ENCODE results near the gene NDUFS3. TPM values are rescaled to one million over a fixed set of nuclear protein-coding genes. Genes with fewer than 3 reads are reported as not detected.
"Not testable (repeated sequence)": the region's sequence is repeated elsewhere in the genome, so short reads cannot be mapped to it uniquely, and the experiment has no call there.

NDUFS3 gene
- total RNA-seq (100 to 1,000 TPM; 139 to 144 TPM), total RNA-seq (27.0 to 90.0 (median 38.2) reads per million in 172 experiments)
- 60.1 TPM for polyA plus RNA-seq (2013, experiment 1 of 2)
- polyA plus RNA-seq (2013, experiment 2 of 2) = 65.8 TPM

GRCh38 chr11:47578524-47579494, at the start of gene NDUFS3, which contains the start of gene KBTBD4:
TSS of gene NDUFS3 (plus strand) at chr11:47579074. CDS start at chr11:47579092, 18 bp downstream.
TSS of gene KBTBD4 (minus strand) at chr11:47578970. CDS start at chr11:47578951, 19 bp downstream.
- peak; percentile 81 to 95 (median 85) for DNase-seq
- no peaks in the 10 kb centered on the region for H3K27me3 Mint-ChIP-seq
- ChIA-PET CTCF (interaction anchor here (1.2 to 3.0 kb wide), 2 partner anchors 12 to 26 kb away, joined by 3 to 11 read pairs; partner anchors contain the start of gene CELF1), POLR2A (interaction anchor here (0.8 to 2.2 kb wide), 10 partner anchors 9 to 306 kb away, joined by 3 to 26 read pairs (median 4); partner anchors contain the start of genes CELF1, FNBP4 and PTPMT1)
- no peak for TF ChIP-seq CTCF (IDR thresholded peaks at IDR 0.05)
- H3K4me3 Mint-ChIP-seq = peak within 1 kb of the TSS; percentile 99
- Histone ChIP-seq H3K27me3 (ENCODE audit: control insufficient read depth in 1 of 2, insufficient read depth in 2 of 2, low read length in 2 of 2) (no peaks in the 10 kb centered on the region), H3K27ac (ENCODE audit: low read depth in 1 of 2, low read length in 2 of 2) (peak within 1 kb of the TSS; percentile 76 to 81), H3K36me3 (ENCODE audit: insufficient read depth, low read length) (peaks cover 53% of the 10 kb centered on the region), H3K4me1 (ENCODE audit: insufficient read depth, low read length) (peaks cover 38% of the 10 kb centered on the region), H3K4me3 (ENCODE audit: low read length) (peak within 1 kb of the TSS; percentile 90), H3K9me3 (ENCODE audit: control insufficient read depth in 1 of 2, insufficient read depth in 1 of 2, low read length in 2 of 2) (no peaks in the 10 kb centered on the region)
- H3K9me3 Mint-ChIP-seq = no peaks in the 10 kb centered on the region
- intact Hi-C loops (cut with DNase I, micrococcal nuclease) = loop anchor here (2.0 to 10.0 kb wide), 8 partner anchors 26 to 874 kb away; partner anchors contain the start of genes AGBL2 (in 1 of the 2), ARHGAP1 (in 1 of the 2), CELF1 (in 1 of the 2) and CSTPP1 (in 1 of the 2)
- peaks cover 80% of the 10 kb centered on the region for H3K36me3 Mint-ChIP-seq (ENCODE audit: low read depth)
- peaks cover 41% of the 10 kb centered on the region for H3K4me1 Mint-ChIP-seq (ENCODE audit: low read depth)
- H3K27ac Mint-ChIP-seq = peak within 1 kb of the TSS; percentile 91
- ATAC-seq (ENCODE audit: poor library complexity) = peak; percentile 91

GRCh38 chr11:47529951-47530350, 48.9 kb upstream of the NDUFS3 start:
- peak overlapping the region; percentile 72 for H3K27ac Mint-ChIP-seq
- intact Hi-C loops (cut with DNase I, micrococcal nuclease) = no loop called here
- POLR2A ChIA-PET = no interaction called here
- peaks cover 24% of the 10 kb centered on the region for H3K36me3 ChIP-seq (ENCODE audit: insufficient read depth, low read length)
- no peaks in the 10 kb centered on the region for H3K9me3 Mint-ChIP-seq
- no peaks in the 10 kb centered on the region for H3K9me3 ChIP-seq (ENCODE audit: control insufficient read depth in 1 of 2, insufficient read depth in 1 of 2, low read length in 2 of 2)
- H3K27ac ChIP-seq (ENCODE audit: low read depth in 1 of 2, low read length in 2 of 2) = no peak overlapping the region
- no peaks in the 10 kb centered on the region for H3K27me3 Mint-ChIP-seq
- H3K36me3 Mint-ChIP-seq (ENCODE audit: low read depth) = peaks cover 38% of the 10 kb centered on the region
- no peak overlapping the region for H3K4me3 ChIP-seq (ENCODE audit: low read length)
- ATAC-seq (ENCODE audit: poor library complexity) (no peak), DNase-seq (no peak)
- TF ChIP-seq CTCF (IDR thresholded peaks at IDR 0.05) = no peak
- no peak overlapping the region for H3K4me3 Mint-ChIP-seq
- no peaks in the 10 kb centered on the region for H3K27me3 ChIP-seq (ENCODE audit: control insufficient read depth in 1 of 2, insufficient read depth in 2 of 2, low read length in 2 of 2)
- CTCF ChIA-PET = no interaction called here
- H3K4me1 Mint-ChIP-seq (ENCODE audit: low read depth) = peaks cover 54% of the 10 kb centered on the region
- peaks cover 49% of the 10 kb centered on the region for H3K4me1 ChIP-seq (ENCODE audit: insufficient read depth, low read length)

GRCh38 chr11:47530721-47531120, 48.2 kb upstream of the NDUFS3 start:
- H3K27me3 ChIP-seq (ENCODE audit: control insufficient read depth in 1 of 2, insufficient read depth in 2 of 2, low read length in 2 of 2); H3K9me3 Mint-ChIP-seq; H3K4me3 ChIP-seq (ENCODE audit: low read length); H3K27me3 Mint-ChIP-seq; intact Hi-C loops (cut with DNase I, micrococcal nuclease); H3K27ac ChIP-seq (ENCODE audit: low read depth in 1 of 2, low read length in 2 of 2); H3K4me3 Mint-ChIP-seq; ATAC-seq (ENCODE audit: poor library complexity); DNase-seq; POLR2A ChIA-PET; H3K9me3 ChIP-seq (ENCODE audit: control insufficient read depth in 1 of 2, insufficient read depth in 1 of 2, low read length in 2 of 2): not testable (repeated sequence)
- H3K4me1 ChIP-seq (ENCODE audit: insufficient read depth, low read length) = peaks cover 43% of the 10 kb centered on the region
- Mint-ChIP-seq H3K4me1 (ENCODE audit: low read depth) (peaks cover 51% of the 10 kb centered on the region), H3K27ac (peak overlapping the region; percentile 72), H3K36me3 (ENCODE audit: low read depth) (peaks cover 38% of the 10 kb centered on the region)
- CTCF ChIA-PET = interaction anchor here (1.0 kb wide), 1 partner anchor 23 kb away, joined by 4 read pairs; no protein-coding TSS in a partner anchor
- H3K36me3 ChIP-seq (ENCODE audit: insufficient read depth, low read length) = peaks cover 27% of the 10 kb centered on the region
